NCI-H526 treated with DMSO at 0.1 percent for 48 hours (cell line): ENCODE data around the gene WDR37.
A peak's percentile ranks its signal among the peaks of the same experiment; 100 is the strongest.
"Not testable (repeated sequence)": the region's sequence is repeated elsewhere in the genome, so short reads cannot be mapped to it uniquely, and the experiment has no call there.

Source experiments
- DNase-seq: peaks from one replicate; lab custom pipeline; 2025; lab: John Stamatoyannopoulos, UW

The WDR37 gene

GRCh38 chr10:1056326-1057105 lies at the start of gene WDR37:
Gene WDR37 (plus strand): TSS chr10:1056385. CDS start chr10:1072156, 15,771 bp downstream.
- peak; percentile 29 for DNase-seq

DNA sequence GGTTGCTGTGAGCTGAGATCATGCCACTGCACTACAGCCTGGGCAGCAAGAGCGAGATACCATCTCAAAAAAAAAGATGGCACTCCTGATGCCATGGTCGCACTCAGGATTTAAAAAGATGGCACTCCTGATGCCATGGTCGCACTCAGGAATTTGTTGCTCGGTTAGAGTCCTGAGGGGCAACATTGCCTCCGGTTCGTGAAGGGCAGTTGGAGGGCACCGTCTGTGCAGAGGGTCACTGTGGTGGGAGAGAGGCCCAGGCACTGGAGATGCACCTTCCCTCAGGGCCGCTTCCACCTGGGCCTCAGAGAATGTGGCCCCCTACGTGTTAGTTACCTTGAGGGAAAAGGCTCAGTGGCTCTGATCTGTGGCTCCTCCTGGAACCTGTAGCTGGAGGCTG lies 49.6 kb upstream of the WDR37 start:
- no peak for DNase-seq

GRCh38 chr10:1007583-1007982 lies 48.6 kb upstream of the WDR37 start:
- DNase-seq, result no peak

DNA sequence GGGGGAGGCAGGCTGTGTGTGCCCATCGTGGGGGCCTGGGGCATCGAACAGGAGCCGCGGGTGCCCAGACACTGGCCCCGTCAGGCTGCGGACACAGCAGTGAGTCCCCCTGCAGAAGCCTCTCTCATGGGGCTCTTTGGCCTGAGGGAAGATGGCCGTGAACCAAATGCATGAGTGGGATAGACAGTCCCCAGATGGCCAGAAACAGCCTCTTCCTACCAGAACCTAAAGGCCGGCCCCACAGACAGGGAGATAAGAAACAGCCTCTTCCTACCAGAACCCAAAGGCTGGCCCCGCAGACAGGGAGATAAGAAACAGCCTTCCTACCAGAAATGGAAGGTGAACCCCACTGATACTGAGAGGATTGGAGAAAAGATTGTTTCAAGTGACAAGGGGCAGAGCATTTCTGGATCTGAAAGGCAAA lies 47.1 kb upstream of the WDR37 start:
- DNase-seq, result no peak

DNA sequence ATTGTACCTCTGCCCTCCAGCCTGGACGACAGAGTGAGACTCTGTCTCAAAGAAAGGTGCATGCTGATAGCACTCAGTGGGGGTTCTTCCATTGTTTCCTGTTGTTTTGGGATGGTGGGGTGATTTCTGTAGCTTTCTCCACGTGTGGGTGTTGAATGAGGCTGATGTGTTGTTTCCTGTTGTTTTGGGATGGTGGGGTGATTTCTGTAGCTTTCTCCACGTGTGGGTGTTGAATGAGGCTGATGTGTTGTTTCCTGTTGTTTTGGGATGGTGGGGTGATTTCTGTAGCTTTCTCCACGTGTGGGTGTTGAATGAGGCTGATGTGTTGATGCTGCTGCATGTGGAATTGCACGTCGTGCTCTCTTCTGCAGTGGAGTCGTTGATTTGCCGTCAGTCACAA lies 46.2 kb upstream of the WDR37 start:
- not testable (repeated sequence) for DNase-seq

DNA sequence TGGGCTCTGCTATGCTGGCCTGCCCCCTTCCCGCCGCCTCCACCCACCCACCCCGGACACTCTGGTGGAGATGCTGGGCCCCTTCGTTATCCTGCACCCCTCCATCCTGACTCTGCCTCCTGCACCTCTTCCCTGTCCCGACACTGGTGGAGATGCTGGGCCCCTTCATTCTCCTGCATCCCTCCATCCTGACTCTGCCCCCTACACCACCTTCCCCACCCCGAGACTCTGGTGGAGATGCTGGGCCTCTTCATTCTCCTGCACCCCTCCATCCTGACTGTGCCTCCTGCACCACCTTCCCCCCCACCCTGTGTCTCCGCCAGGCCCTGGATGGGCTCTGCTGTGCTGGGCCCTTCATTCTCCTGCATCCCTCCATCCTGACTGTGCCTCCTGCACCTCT lies 45.5 kb upstream of the WDR37 start:
- DNase-seq, result no peak

GRCh38 chr10:1011696-1012095 lies 44.5 kb upstream of the WDR37 start:
- DNase-seq, result no peak

DNA sequence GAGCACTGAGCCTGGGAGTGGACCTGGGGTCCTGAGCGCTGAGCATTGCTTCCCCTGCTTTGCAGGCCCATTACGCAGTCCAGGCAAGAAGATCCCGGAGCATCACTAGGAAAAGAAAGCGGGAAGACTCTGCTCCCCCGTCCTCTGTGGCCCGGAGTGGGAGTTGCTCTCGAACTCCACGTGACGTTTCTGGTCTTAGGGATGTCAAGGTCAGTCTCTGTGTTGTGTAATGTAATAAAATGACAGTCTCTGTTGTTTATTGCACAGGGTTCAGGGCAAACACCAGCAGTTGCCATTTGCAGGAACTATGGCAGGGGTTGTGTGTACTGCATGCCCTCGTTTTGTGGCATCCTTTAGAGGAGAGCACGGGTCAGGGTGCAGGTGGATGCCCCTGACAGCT lies 40.5 kb upstream of the WDR37 start:
- DNase-seq, result no peak

DNA sequence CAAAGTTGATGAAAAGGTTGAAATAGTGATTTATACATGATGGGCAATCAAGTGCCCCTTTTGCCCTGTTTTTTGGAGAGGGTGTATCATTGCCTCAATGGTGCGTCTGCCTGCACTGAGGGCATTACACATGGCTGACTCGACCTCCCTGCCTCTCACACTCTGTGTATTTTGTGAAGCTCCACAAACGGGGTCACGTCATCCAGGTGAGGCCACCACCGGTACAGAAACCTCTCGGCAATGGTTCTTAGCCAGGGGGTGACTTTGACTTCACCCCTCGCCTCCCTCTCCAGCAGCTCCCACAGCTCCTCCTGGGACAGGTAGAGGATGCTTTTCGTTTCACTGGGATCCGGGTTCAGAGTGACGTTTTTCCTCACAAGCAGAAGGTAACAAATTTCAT lies 36.8 kb upstream of the WDR37 start:
- DNase-seq, result no peak

DNA sequence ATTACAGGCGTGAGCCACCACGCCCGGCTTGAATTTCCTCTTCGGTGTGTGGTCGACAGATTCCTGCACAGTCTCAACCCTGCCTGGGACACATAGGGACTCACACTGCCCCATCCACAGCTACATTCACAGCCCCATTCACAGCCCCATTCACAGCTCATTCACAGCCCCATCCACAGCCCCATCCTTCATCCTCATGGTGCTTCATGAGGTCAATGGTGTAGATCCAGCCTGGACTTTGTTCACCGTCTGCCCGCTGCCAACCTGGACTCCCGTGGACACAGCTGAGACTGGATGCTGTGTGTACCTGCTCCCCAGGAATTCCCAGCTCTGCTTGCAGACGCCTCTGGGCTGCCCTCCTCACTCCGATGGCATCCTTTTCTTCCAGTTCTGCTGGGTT lies 35.7 kb upstream of the WDR37 start:
- DNase-seq, result no peak

- no peak for DNase-seq
Measured at GRCh38 chr10:1020958-1021357, 35.2 kb upstream of the WDR37 start.

DNA sequence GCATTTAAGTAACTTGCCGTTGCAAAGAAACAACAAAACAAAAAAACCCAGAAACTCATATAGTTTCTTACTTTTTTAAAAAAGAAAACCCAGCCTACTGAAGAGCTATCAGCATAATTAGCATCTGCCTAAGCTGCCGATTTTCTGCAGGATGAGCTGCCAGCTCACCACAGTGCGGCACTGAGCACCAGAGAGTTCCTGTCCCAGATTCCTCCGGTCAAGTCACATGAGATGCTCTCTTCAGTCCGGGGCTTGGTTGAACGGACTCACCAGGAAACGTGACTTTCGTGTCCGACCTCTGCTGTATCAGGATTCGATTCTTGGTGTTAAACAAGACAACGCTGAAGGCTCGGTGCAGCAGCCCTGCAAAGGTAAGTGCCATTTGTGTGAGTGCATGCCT lies 33.8 kb upstream of the WDR37 start:
- no peak for DNase-seq

- no peak for DNase-seq
Measured at GRCh38 chr10:1024103-1024502, 32.1 kb upstream of the WDR37 start.

GRCh38 chr10:1025683-1026082 lies 30.5 kb upstream of the WDR37 start, which contains the start of gene IDI2:
Gene IDI2 (minus strand): TSS chr10:1025859. CDS start chr10:1024723, 1,136 bp downstream.
- DNase-seq, result no peak

DNA sequence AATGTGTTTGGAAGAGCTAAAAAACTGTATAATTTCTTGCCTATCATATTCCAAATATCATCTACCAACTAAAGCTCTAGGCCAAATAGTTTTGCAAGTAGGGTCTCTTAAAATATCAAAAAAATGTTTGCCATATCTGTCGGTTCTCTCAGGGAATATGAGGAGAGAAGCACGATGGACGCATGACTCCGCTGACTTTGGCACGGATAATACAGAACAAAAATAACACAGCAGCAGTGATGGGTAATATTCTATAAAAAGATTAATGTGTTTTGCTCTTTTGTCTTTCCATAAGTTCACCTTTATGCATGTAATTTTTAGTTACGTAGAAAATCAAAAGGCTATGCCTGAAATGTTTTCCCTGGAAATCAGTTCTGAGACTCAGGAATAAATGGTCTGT lies 29.6 kb upstream of the WDR37 start:
- no peak for DNase-seq

GRCh38 chr10:1029838-1030237 lies 26.3 kb upstream of the WDR37 start:
- no peak for DNase-seq

- no peak for DNase-seq
Measured at GRCh38 chr10:1033601-1034000, 22.6 kb upstream of the WDR37 start.

- DNase-seq, result no peak
Measured at GRCh38 chr10:1034758-1035157, 21.4 kb upstream of the WDR37 start.

- no peak for DNase-seq
Measured at GRCh38 chr10:1035201-1035600, 21.0 kb upstream of the WDR37 start.

- DNase-seq, result no peak
Measured at GRCh38 chr10:1036341-1036791, 19.8 kb upstream of the WDR37 start.

GRCh38 chr10:1037098-1037497 lies 19.1 kb upstream of the WDR37 start:
- DNase-seq, result no peak

- DNase-seq, result not testable (repeated sequence)
Measured at GRCh38 chr10:1038769-1039168, 17.4 kb upstream of the WDR37 start.

DNA sequence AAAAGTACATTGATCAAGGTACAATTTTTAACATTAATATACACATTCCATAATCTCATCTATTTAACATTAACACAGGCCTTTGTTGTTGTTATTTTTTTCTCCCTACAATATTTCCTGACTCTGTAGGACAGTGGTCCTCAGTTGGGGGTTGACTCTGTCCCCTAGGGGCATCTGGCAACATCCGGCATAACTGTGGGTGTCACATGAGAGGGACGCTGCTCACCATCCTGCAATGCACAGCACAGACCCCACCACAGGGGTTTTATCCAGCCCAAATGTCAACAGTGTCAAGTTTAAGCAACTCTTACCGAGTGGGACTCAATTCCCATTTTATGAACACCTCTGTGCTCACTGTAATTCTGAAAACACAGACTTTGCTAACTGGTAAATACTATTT lies 16.1 kb upstream of the WDR37 start:
- no peak for DNase-seq

- DNase-seq, result no peak
Measured at GRCh38 chr10:1041514-1041913, 14.7 kb upstream of the WDR37 start.
